Cardiac fibroblast (primary cell): ENCODE measurements around the gene TNFAIP2.

ENCODE experiments used
- DNase-seq, 2 donors: peaks; one replicate each; pipeline versions ENCODE4 v3.0.0 to v3.0.0-alpha.2; 2010; ENCODE audit warnings: low read depth in 2 of 2
- H3K4me3 ChIP-seq, 2 donors: replicated peaks in 1 of 2; 1 replicate in 1 of 2; 2 replicates in 1 of 2; pipeline ENCODE4 v1.5.1; 2011; ENCODE audit warnings: low read depth in 2 of 2, low read length in 2 of 2, mild to moderate bottlenecking in 2 of 2, moderate library complexity in 1 of 2
- CTCF ChIP-seq: IDR thresholded peaks from one replicate; pipeline ENCODE4 v1.5.1; 2011; ENCODE audit warnings: low read depth, mild to moderate bottlenecking, low read length, inconsistent platforms

The TNFAIP2 gene

GRCh38 chr14:103089386-103090335 lies 33.6 kb upstream of the TNFAIP2 start:
- no peak for DNase-seq
- TF ChIP-seq CTCF, result no peak
- H3K4me3 ChIP-seq, result no peak overlapping the region

GRCh38 chr14:103090481-103091020 lies 32.7 kb upstream of the TNFAIP2 start:
- no peak for TF ChIP-seq CTCF
- DNase-seq, result no peak

GRCh38 chr14:103091041-103091882 lies 32.0 kb upstream of the TNFAIP2 start:
- peak in 1 of 2 donors; percentile 46 for DNase-seq
- peak overlapping the region; percentile 25 to 40 for H3K4me3 ChIP-seq
- TF ChIP-seq CTCF, result peak; percentile 25

More at GRCh38 chr14:103090481-103091020, 32.7 kb upstream of the TNFAIP2 start:
- H3K4me3 ChIP-seq, result no peak overlapping the region

GRCh38 chr14:103091883-103092222 lies 31.4 kb upstream of the TNFAIP2 start:
- TF ChIP-seq CTCF, result no peak
- DNase-seq, result no peak
- peak overlapping the region; percentile 25 to 40 for H3K4me3 ChIP-seq

GRCh38 chr14:103093856-103094405 lies 29.3 kb upstream of the TNFAIP2 start:
- no peak overlapping the region for H3K4me3 ChIP-seq
- TF ChIP-seq CTCF, result no peak

GRCh38 chr14:103094406-103095209 lies 28.7 kb upstream of the TNFAIP2 start, which contains the start of gene EXOC3L4:
TSS of gene EXOC3L4 (plus strand) at chr14:103094725. CDS start at chr14:103100220, 5,495 bp downstream.
- H3K4me3 ChIP-seq, result no peak within 1 kb of the TSS
- no peak for TF ChIP-seq CTCF
- no peak for DNase-seq

More at GRCh38 chr14:103093856-103094405, 29.3 kb upstream of the TNFAIP2 start:
- no peak for DNase-seq
